Measurements from ENCODE around the gene TUB.

The TUB gene, protein sequence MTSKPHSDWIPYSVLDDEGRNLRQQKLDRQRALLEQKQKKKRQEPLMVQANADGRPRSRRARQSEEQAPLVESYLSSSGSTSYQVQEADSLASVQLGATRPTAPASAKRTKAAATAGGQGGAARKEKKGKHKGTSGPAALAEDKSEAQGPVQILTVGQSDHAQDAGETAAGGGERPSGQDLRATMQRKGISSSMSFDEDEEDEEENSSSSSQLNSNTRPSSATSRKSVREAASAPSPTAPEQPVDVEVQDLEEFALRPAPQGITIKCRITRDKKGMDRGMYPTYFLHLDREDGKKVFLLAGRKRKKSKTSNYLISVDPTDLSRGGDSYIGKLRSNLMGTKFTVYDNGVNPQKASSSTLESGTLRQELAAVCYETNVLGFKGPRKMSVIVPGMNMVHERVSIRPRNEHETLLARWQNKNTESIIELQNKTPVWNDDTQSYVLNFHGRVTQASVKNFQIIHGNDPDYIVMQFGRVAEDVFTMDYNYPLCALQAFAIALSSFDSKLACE

DNA sequence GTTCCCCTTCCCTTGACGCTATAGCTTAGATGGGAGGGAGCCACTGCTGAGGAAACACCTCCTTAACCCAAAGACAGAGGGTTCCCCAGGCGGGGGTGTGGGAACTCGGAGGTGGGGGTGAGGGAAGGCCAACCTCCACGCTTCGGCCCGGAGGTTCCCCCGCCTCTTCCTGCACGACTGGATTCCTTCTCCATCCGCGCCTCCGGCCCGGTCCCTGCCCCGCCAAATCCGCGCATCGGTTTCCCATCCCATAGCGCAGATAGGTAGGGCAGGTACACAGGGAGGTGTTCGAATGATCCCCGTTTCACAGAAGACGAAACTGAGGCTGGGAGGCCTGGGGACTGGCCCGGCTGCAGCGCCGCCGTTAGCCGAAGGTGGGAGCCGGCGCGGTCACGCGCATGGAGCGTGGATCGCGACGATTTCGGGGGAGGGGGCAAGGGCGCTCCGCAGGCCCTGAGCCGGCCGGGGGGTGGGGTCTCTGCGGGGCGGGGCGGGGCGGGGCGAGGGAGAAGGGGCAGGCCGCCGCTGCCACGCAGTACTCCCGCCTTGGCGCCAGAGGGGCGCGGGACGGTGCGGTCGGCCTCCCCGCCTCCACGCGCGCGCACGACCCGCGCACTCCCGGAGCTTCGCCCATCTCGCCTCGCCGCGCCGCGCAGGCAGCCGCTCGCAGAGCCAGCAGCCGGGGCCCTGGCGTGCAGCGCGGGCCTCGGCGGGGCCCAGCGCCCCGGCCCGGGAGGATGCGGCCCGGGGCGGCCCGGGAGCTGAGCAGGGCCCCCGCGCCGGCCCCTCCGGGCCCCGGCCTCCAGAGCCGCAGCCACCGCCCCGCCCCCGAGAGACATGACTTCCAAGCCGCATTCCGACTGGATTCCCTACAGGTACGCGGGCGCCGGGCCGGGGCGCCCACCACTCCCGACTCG is at the start of gene TUB:
Gene TUB (plus strand): TSS at position 538 of the 917 bp plus-strand sequence. CDS start 300 bp downstream, at position 838.
- DNase-seq: no peak

DNA sequence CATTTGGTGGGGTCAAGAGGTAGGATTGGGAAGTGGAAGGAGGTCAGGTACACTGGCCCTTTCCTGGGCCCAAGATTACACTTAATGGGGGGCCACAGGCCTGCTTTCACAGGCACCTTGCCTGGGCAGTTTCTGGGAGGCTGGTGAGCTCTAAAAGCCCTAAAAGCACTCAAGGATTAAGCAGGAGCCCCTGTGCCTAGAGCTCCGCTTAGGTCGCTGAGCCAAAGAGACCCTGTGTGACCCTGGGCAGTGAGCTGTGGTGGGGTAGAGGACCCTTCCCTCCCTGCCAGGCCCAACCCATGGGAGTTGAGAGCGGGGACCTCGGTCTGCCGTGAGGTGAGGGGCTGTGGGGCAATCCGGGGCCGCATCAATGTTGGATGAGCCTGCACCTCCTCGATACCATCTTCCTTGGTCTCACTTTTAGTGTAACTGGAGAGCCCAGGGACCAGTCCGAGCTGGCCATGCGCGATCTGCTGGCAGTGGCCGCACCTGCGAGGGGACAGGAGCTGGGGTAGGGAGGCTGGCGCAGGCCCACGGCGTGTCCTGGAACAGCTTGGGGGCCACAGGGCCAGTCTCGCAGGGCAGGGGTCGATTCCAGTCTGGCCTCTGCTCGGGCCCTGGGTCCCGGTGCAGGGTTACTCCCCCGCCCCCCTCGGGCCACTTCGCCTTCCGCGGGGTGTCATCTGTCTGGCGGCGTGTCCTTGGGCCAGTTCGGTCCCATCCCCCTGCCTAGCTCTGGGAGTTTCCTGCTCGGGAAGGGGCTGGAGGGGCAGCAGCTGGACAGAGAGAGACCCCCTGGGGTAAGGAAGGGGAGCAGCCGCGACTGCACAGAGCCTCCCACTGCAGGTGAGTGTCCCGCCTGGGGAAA is 49.5 kb upstream of the TUB start:
- no peak for DNase-seq

DNA sequence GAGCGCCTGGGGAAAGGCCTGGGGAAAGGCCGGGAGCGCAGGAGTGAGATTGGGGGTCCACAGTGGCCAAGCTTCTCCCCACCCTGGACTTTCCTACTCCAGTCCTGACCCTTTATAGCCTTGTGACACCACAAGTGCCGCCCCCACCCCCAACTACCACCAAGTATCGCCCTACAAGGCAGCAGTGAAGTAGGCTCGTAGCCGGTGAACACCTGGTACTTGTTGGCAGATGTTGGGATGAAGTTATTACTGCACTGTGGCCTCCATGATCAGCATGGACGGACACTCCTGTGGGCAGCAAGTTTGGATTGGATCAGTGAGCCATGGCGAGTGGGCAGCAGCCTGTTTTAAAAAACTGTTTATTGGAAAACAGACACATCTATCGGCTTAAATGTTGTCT is 48.9 kb upstream of the TUB start:
- DNase-seq: no peak

DNA sequence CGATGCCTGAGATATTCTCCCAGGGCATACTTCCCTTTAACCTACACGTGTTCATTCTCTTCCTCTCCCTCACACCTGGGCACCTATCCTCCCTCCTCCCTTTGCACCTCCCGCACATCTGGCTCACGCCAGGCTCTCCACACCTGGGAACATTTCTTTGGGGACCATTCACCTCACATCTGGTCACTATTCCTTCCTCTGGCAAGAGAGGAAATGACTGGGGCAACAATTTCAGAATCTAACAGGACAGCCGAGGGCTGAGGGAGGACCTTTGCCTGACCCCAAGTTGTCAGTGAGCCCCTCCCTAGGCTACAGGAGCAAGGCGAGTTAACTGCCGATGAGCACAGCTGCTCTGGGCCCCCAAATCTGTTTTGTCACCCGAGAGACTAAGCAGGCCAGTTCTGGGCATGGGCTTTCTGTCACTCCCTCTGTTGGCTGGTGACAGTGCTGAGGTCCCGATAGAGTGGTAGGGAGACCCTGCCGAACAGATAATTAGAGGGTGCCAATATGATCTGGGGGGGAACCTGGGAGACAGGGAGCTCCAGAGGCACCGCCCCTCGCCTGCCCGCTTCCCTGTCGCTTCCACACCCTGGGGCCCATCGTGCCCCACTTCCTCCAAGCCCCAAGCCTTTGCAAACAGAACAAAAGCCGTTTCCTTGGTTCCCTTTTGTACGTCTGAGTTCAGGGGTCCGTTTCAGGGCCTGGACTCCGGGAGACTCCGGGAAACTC is 48.3 kb upstream of the TUB start:
- DNase-seq: no peak

DNA sequence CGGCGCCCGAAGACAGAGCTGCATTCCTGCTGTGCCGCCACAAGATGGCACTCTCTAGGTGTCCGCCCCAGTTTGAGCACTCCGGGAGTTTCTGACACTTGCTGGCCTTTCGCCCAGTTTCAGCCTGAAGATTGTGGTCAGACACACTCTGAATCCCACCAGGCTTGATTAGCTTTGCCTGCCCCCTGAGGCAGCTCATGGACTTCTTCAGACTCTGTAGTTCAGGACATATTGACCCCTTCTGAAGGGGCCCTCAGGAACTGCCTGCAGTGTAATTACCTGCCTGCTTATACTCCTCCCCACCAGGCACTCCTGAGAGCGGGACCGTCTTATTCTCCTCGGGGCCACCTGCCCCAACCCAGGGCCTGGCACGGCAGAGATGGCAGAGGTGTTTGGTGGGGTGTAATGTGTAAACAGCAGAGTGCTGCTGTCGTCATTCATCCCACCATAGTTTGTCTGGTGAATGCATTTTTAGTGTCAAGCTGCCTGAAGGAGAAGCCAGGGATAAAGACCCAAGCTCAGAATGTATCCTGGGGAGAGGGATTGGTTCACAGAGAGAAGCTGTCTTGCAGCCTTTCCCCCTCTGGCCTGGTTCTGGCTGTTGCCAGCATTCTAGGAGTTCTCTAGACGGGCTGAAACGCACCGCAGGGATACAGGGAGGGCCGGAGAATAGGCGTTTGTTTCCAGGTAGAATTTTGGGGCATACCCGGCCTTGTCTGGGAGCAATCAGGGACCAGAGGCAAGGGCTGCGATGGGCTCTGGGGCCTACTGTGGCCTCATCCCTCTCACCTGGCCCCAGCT is 47.5 kb upstream of the TUB start:
- peak; percentile 36 for DNase-seq

DNA sequence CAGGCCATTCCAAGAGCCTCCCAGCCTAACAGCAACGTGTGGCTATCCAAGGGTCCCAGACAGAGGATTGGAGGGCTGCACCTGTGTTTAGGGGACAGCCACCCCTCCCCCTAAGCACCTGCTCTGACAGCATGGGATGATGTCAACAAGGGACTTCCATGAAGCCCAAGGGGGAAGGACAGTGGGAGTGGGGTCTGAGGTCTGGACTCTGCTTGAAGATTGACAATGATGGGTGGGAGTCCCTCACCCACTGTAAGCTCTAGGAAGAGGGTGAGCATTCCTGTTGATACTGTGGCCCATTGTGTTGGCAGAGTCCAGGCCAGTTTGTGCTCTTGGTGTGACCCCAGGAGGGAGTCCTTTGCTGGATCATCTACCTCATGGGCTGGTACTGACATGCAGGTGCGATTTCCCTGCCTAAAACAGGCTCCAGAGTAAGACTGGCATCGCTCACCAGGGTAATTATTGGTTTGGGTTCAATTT is 46.9 kb upstream of the TUB start:
- no peak for DNase-seq

DNA sequence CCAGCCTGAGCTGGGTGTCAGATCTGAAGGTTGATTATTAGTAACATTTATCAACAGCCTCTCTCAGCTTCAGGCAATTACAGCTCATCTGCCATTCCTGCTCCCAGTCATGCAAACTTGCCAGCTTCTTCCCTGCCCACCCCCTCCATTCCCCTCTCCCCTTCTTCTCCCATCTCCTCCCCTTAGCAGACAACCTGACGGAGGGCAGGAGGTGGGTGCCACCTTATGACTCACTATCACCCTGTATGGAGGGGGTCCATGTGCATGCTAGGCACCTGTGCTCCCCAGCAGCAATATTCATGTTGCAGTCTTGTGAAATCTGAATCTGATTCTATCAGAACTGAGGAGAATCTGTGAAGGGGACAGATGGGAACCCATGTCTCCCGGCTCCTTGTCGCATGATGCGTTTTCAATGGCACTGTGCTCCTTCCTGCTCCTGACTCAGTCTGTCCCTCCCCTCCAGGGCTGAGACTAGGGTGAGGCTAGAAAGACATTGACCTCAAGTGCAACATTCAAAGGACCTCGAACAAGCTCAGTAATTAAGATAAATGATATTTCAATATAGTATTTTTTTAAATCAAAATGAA is 46.3 kb upstream of the TUB start:
- DNase-seq: no peak

DNA sequence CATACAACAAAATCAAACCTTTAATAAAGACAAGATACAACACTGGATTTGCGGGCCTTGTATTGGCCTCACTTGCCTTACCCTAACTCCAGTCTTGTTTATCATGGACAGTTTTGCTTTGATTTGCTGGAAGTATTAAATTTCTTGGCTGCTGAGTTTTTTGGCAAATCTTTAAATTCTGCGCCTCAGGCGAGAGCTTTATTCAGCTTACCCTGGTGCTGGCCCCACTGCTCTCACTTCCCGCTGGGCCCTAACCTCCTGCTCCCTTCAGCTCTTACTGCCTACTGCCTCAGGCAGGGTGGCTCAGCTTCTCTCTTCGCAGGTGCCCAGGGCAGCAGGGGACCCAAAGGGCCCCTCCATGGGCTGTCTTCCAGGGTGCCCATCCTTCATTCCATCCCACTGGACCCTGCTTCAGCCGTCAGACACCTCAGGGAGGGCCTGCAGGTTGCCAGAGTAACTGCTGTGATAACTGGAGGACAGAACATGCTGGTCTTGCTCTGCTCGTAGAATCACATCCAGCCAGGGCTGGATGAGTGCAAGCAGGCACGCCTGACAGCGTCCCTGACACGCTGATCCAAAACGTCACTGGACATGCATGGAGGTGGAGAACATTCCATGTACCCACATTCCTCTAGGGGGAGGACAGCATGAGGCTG is 45.7 kb upstream of the TUB start:
- no peak for DNase-seq

DNA sequence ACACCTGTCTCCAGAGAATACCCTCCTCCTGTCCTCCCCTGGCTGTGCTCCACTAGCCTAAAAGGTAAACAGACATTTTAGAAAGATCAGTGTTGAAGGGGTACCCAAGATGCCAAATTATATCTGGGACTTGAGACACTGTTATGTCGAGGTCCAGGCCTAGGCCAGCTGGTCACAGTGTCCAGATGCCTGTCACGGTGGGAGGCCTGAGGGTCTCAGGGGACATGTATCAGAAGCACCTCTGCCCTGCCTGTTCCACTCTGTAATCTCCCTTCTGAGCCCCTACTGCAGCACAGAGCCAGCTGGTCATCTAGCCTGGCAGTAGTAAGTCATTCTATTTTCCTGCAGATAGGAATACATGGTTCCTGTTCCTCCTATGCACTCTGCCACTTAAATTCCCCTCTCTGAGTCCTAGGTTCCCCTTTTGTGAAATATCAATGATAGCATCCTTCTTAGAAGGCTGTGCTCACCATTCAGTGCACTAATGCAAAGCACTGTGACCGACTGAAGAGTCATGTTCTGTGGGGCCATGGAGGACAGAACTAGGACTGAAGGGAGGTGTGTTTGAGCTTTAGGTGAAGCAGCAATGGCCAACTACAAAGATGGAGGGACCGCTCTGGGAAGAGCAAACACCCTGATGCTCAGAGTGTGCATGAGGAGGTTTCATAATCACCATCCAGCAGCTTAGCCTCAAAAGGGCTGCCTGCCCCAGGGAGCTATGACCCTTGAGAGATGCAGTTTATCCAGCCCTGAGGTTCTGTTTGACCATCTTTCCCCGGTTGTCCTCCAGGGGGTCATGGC is 44.8 kb upstream of the TUB start:
- no peak for DNase-seq

DNA sequence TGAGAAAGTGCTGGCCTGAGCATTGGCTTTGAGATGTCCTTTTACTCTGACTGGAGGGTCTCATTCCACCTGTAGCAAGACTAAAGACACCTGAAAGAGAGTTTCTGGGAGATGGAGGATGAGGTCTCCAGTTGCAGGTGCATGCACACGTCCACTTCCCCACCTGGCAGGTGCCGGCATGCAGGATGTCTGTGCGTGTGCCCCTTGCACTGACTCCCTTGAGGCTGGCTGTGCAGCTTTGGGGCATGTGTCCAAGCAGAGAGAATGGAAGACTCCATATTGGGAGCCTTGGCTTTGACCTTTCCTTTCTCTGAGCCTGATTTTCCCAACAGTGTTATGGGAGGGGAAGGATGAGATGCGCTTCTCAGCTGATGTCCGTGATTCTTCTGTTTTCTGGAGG is 44.0 kb upstream of the TUB start:
- no peak for DNase-seq

DNA sequence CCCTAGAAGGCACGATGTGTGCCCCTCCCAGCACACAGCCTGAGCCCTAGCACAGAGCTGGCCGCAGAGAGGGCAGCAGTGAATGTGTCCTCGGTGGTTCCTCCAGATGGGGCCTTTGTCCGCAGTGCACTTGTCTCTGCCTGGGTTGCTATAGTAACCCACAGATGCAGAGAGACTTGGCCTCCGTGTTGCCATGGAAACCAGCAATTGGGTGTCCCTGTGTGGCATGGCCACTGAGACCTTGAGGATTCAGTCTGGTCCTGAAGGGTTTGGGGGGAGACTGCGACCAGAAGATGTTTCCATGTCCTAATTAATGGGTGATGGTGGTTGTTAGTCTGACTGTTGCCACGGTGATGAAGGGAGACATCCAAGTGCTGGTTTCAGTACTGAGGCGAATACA is 42.6 kb upstream of the TUB start:
- no peak for DNase-seq

DNA sequence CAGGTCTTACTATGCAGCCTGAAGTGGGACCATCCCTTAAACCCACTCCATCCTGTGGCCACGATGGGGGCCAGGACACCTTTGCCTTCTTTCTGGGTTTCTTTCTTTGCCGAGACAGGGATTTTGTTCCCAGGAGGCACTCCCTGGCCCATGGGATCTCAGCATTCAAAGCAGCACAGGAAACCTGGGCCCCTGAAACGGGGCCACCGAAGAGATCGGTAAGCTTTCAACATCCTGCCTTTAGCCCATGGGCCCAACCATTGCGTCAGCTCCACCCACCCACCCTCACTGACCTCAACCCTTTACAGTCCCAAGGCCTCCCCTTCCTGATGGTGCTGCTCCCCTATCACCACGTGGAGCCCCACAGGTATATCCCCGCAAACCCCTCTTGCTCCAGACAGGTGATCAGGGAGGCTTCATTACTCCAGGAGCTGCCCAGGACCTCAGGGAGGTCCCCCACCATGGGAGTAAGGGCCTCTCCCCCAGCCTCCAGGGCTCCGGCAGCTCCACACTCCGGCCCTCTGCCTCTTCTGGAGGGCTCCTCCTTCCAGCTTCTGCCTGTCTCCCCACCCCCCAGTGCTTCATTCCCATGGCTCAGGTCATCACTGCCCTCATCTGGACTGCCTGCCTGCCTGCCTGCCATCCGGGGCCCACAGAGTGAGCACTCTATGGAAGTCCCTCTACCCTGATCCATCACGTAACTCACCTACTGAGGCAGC is 42.0 kb upstream of the TUB start:
- no peak for DNase-seq

DNA sequence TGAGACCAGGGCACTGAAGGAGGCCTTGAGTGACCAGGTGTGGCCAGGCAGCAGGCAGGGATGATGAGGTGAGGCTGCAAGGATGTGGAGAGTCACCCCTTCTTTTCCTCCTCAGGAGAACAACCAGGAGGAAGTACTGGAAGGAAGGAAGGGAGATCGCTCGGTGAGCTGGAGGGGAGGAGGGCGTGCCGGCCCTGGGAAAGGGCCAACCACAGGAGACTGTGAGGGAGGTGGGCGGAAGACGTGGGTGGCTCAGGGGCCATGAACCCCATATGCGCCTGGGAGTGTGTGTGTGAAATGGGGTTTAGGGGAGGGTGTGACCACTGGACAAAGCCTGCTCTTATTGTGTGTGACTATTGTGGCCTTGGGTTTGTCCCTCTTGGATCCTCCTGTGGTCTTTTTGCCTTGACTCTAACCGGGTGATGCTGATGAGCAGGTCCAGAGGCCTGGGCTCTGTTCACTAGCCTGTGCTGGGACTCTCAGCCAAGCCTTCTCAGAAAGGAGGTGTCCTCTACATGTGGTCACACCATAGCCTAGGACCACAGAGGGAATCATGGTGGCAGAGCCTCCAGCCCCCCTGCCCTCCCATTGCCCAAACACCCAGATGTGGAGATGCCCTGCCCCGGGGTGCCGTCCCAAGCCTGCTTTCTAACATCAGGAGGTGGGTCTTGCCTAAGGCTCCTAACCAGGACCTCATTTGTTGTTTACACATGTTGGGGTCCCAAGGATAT is 41.3 kb upstream of the TUB start:
- no peak for DNase-seq

DNA sequence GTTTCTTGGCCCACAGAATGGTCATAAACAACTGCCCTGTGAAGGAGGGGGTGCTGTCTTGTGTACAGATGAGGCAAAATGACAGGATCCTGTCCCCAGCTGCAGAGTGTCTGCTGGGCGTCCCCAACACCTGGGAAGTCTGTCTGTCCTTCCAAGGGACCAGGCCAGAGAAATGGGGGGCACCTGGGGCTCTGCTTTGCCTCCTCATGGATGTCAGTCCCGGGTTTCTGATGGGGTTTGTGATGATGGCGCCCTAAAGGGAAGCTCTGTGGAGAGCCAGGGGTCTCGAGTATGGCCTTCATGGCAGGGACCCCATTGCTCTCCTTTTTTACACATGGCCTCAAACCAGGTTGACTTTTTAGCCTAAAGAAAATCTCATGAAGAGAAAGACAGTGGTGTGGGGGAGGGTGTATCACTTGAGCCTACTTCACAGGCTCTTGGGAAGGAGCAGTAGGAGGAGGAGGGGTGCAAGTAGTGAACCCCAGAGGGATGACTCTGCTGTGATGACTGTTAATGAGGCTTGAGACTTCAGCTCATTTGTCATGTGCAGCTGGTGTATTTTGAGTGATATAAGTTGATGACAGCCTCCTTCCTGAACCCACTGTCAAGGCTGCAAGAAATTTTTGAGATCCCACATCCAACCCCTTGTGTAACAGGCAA is 40.6 kb upstream of the TUB start:
- no peak for DNase-seq

DNA sequence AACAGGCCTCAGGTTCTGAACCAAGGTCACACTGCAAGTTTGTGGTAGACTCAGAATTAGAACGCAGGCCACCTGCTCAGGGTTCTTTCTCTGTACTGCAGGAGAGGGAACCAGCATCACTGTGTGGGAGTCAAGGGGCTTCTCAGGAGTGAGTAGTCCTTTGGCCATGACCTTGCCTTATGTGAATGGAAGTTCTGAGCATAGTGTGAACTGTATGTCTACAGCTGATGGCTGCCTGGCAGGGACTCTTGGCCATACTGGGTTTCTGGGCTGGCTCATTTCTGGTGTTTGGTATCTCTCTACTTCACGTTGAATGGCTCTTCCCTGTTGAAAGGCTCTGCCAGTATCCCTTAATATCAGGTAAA is 40.1 kb upstream of the TUB start:
- DNase-seq: no peak

DNA sequence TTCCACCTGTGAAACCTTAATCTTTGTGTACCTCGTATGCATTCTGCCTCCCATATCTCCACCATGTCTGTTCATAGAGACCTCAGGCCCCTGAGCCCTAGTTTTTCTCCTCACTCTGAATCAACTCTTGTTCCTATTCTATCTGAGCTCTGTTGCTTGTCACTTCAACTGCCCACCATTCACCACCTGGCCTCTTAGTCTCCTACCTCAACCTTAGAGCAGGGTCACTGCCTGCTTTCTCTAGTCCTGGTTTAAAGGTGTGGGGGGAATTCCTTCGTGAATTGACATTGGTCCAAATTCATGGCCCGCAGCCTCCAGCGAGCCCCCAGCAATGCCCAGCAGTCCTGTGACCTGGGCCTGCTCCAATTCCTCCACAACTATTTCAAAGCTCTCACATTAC is 39.4 kb upstream of the TUB start:
- no peak for DNase-seq

DNA sequence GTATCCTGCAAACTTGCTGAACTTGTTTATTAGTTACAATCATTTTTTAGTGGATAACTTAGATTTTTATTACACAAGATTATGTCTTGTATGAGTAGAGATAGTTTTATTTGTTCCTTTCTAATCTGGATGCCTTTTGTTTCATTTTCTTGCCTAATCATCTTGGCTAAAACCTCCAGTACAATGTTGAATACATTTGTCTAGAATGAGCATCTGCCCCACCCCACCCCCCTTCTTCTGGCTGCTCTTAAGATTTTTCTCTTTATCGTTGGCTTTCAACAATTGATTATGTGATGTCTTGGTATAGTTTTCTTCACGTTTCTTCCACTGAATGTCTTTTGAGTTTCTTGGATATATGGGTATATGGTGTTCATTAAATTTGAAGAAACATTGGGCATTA is 37.3 kb upstream of the TUB start:
- DNase-seq: no peak
